ENCODE measurements around the gene PRICKLE3. TPM values are rescaled to one million over a fixed set of nuclear protein-coding genes. Genes with fewer than 3 reads are reported as not detected.

PRICKLE3 gene
- total and polyA plus RNA-seq, 2 experiments from 2014 or later: 4.7 to 13.7 TPM

GRCh38 chrX:49192722-49193328, 6.7 kb upstream of the PRICKLE3 start:
- DNase-seq (ENCODE audit: low spot score) (peak; percentile 67), ATAC-seq (peak; percentile 1; the same call in 1 of the 3 replicates)
- Histone ChIP-seq H3K27me3 (ENCODE audit: insufficient read depth) (no peaks in the 10 kb centered on the region), H3K9me2 (ENCODE audit: insufficient read depth) (no peaks in the 10 kb centered on the region), H3K4me1 (ENCODE audit: insufficient read depth) (no peaks in the 10 kb centered on the region; the same call in 1 of the 2 replicates), H3K4me2 (no peak overlapping the region), H3K79me2 (replicated peaks; ENCODE audit: insufficient read depth) (no peaks in the 10 kb centered on the region), H2AFZ (no peak overlapping the region), H3K36me3 (ENCODE audit: insufficient read depth) (no peaks in the 10 kb centered on the region), H3K4me3 (no peak overlapping the region), H4K20me1 (replicated peaks; ENCODE audit: insufficient read depth) (no peaks in the 10 kb centered on the region), H3F3A (replicated peaks; ENCODE audit: low read depth) (no peaks in the 10 kb centered on the region), H3K27ac (ENCODE audit: low read depth) (no peak overlapping the region)
- Mint-ChIP-seq H3K27ac (0 out of 2 replicates have a peak overlapping the region, but pooled peaks have one; percentile 62), H3K36me3 (ENCODE audit: low read depth) (no peaks in the 10 kb centered on the region; the same call in 2 of the 3 replicates), H3K27me3 (ENCODE audit: insufficient read depth, low read depth, poor library complexity) (peaks cover 7% of the 10 kb centered on the region), H3K9me3 (no peaks in the 10 kb centered on the region), H3K4me3 (peak overlapping the region; percentile 53; the same call in 2 of the 3 replicates), H3K4me1 (peaks cover 16% of the 10 kb centered on the region)
- no peak for TF ChIP-seq POLR2AphosphoS5 (IDR thresholded peaks at IDR 0.05; ENCODE audit: low read depth)
- TF ChIP-seq CTCF (conservative IDR thresholded peaks at IDR 0.05; ENCODE audit: low read depth in 2 of 2): peak; percentile 63

- peaks cover 10% of the 10 kb centered on the region for H3K27me3 Mint-ChIP-seq (ENCODE audit: insufficient read depth, low read depth, poor library complexity)
- no peaks in the 10 kb centered on the region for H3K79me2 ChIP-seq (replicated peaks; ENCODE audit: insufficient read depth)
- no peaks in the 10 kb centered on the region for H3K27me3 ChIP-seq (ENCODE audit: insufficient read depth)
- H3K4me1 Mint-ChIP-seq: peaks cover 23% of the 10 kb centered on the region
- H3K4me3 ChIP-seq: peak overlapping the region; percentile 56
- H3K36me3 Mint-ChIP-seq (ENCODE audit: low read depth): no peaks in the 10 kb centered on the region; the same call in 2 of the 3 replicates
- H4K20me1 ChIP-seq (replicated peaks; ENCODE audit: insufficient read depth): no peaks in the 10 kb centered on the region
- H3K4me2 ChIP-seq: peak overlapping the region; percentile 72
- no peak overlapping the region for H2AFZ ChIP-seq
- H3K36me3 ChIP-seq (ENCODE audit: insufficient read depth): no peaks in the 10 kb centered on the region
- H3F3A ChIP-seq (replicated peaks; ENCODE audit: low read depth): no peaks in the 10 kb centered on the region
- H3K27ac ChIP-seq (ENCODE audit: low read depth): peak overlapping the region; percentile 57; the same call in 1 of the 2 replicates
- no peaks in the 10 kb centered on the region for H3K9me2 ChIP-seq (ENCODE audit: insufficient read depth)
- peak overlapping the region; percentile 88 for H3K4me3 Mint-ChIP-seq
- DNase-seq (ENCODE audit: low spot score): peak; percentile 42
- H3K9me3 Mint-ChIP-seq: no peaks in the 10 kb centered on the region
- no peaks in the 10 kb centered on the region; the same call in 1 of the 2 replicates for H3K4me1 ChIP-seq (ENCODE audit: insufficient read depth)
- peak; percentile 24 for ATAC-seq
- no peak overlapping the region for H3K27ac Mint-ChIP-seq
- no peak for TF ChIP-seq POLR2AphosphoS5 (IDR thresholded peaks at IDR 0.05; ENCODE audit: low read depth)
- no peak for TF ChIP-seq ZNF331 (CRISPR knock-in tag; IDR thresholded peaks at IDR 0.05; ENCODE audit: low read depth)
- TF ChIP-seq EZH2phosphoT487 (IDR thresholded peaks at IDR 0.05; ENCODE audit: unreplicated experiment): no peak
- TF ChIP-seq REST (IDR thresholded peaks at IDR 0.05; ENCODE audit: unreplicated experiment): no peak
- TF ChIP-seq ETS1 (IDR thresholded peaks at IDR 0.05): no peak
- TF ChIP-seq EZH2 (IDR thresholded peaks at IDR 0.05; ENCODE audit: low read depth, unreplicated experiment): no peak
- no peak for TF ChIP-seq NANOG (IDR thresholded peaks at IDR 0.05; ENCODE audit: borderline replicate concordance)
These were observed 5.4 kb upstream of the PRICKLE3 start for GRCh38 chrX:49191574-49192011.
